MM.1S (cell line): ENCODE results near the gene IFT172.

ENCODE experiments used
- EZH2 ChIP-seq: fragments of 300-600 bp; sonication (generic); optimal IDR thresholded peaks from 2 replicates; pipeline ENCODE3; 2017; ENCODE audit warnings: low read depth, mild to moderate bottlenecking, antibody characterized with exemption, low read length, mixed read lengths
- EZH2phosphoT487 ChIP-seq: fragments of 300-600 bp; sonication (generic); IDR thresholded peaks from 2 replicates; pipeline ENCODE4 v1.6.1; 2018; ENCODE audit warnings: antibody characterized with exemption, low read length
- TF ChIP-seq, protein P1 (sequence below): fragments of 300-600 bp; sonication (generic); IDR thresholded peaks from 2 replicates; pipeline ENCODE4 v1.5.1; 2016; ENCODE audit warnings: antibody characterized with exemption, low read length, mixed read lengths

GRCh38 chr2:27492557-27492956 is 3.0 kb upstream of the IFT172 start:
- TF ChIP-seq, protein P1, sequence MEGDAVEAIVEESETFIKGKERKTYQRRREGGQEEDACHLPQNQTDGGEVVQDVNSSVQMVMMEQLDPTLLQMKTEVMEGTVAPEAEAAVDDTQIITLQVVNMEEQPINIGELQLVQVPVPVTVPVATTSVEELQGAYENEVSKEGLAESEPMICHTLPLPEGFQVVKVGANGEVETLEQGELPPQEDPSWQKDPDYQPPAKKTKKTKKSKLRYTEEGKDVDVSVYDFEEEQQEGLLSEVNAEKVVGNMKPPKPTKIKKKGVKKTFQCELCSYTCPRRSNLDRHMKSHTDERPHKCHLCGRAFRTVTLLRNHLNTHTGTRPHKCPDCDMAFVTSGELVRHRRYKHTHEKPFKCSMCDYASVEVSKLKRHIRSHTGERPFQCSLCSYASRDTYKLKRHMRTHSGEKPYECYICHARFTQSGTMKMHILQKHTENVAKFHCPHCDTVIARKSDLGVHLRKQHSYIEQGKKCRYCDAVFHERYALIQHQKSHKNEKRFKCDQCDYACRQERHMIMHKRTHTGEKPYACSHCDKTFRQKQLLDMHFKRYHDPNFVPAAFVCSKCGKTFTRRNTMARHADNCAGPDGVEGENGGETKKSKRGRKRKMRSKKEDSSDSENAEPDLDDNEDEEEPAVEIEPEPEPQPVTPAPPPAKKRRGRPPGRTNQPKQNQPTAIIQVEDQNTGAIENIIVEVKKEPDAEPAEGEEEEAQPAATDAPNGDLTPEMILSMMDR: no peak
- no peak for TF ChIP-seq EZH2phosphoT487
- TF ChIP-seq EZH2: no peak
